GM21619 (cell line): ENCODE measurements around the gene ARAP1.

Experiments
- ATAC-seq: cut with Tn5 transposase; IDR thresholded peaks from one replicate; pipeline ENCODE4 v1.9.1; 2021; ENCODE audit not compliant: unreplicated experiment

Gene ARAP1

DNA sequence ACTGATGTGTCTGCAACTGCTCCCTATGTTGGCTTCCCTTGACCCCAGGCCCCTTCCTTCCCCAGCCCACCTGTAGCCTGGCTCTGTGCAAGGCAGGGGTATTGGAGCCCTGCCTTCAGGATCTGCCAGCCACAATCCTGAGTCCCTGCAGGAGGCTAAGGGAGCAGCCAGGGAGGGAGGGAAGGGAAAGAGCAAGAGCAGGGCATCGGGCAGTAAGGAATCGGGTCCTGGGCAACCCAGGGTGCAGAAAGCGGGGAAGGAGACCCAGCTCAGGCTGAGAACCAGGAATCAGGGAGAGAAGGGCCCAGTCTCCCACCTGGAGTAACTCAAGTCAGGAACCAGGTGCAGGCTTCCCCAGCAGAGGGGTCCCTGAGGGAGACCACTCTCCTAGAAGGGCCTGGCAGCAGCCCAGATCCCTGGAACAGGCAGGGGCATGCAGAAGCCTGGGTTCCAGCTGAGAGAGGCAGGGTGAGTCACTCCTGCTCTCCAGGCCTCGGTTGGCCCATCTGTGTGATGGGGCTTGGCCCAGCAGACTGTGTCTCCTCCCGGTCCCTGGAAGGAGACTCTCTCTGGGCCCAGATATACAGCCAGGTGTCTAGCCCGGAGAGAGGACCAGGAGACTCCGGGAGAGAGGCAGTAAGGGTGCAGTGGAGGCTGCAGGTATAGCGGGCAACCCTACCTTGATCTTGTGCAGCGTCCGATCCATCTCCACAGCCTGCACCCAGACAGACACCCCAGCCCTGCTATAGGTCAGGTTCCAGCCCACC is 28.3 kb upstream of the ARAP1 start:
- ATAC-seq: no peak

- ATAC-seq: no peak
Measured at GRCh38 chr11:72779495-72780128, 27.4 kb upstream of the ARAP1 start.

- no peak for ATAC-seq
Measured at GRCh38 chr11:72778535-72779494, 26.6 kb upstream of the ARAP1 start.

GRCh38 chr11:72777755-72778278 is 25.6 kb upstream of the ARAP1 start:
- no peak for ATAC-seq

DNA sequence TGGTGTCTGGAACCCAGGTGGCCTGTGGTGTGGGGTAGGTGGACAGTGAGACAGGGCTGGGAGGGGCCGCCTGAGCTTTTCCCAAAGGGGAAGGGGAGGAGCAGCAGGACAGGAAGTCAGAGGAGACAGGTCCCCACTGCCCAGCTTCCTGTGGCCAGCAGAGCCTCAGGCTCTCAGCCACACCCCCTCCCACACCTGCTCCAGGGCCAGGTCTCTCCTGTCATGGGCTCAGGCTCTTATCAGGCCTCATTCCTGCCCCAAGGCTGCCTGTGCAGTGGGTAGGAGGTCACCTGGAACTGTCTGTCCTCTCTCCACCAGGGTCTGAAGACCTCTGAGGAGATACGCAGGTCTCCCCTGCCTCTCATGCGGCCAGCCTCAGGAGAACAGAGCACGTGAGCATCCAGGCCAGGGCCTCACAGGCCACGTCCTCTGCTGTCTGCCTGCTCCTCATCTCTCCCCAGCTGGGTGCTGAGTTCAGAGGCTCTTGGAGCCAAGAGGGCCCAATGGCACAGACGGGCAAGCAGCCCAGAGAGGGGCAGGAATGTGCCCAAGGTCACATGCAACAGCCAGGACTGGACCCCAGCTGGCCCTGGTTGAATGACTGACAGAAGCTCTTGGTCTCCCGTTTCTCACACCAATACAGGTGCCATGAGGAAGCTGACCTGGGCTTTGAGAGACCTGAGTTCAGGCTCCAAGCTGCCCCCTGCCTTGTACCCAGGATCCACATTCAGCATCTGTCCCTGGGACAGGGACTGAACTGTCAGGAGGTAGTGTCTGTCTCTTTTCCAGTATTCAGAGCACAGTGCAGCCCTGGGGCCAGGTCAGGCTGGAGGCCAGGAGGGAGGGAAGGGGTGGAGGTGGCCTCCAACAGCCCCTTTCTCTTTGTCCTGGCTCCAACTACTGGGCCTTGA is 24.9 kb upstream of the ARAP1 start:
- no peak for ATAC-seq

DNA sequence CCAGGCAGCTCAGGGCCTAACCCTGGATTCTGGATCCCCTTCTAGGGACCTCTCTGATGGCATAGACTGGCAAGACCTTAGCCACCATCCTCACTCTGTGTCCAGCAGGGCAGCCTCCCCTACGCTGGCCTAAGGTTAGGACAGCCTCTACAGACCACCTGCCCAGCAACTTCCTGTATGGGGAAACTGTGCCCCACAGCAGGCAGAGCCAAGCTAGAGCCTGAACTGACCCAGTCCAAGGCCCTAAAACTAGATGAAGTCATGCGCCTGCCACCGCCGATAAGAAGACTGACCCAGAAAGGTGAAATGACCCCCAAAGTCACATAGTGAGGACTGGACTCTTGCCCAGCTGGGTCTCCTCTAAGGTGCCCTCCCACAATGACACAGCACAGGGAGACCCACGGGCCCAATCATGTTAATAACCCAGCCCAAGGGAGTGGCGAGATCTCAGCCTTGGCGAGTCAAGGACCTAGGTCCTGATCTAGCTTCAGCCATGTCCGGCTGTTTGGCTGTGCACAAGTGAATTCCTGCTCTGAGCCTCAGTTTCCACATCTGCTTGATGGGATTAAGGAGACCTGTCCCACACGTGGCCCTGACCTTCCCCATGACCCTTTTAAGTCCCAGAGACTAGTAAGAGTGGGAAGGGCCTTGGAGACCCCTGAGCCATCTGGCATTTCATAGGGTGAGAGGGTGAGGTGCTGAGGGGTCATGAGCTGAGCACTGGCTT is 24.1 kb upstream of the ARAP1 start:
- ATAC-seq: no peak

DNA sequence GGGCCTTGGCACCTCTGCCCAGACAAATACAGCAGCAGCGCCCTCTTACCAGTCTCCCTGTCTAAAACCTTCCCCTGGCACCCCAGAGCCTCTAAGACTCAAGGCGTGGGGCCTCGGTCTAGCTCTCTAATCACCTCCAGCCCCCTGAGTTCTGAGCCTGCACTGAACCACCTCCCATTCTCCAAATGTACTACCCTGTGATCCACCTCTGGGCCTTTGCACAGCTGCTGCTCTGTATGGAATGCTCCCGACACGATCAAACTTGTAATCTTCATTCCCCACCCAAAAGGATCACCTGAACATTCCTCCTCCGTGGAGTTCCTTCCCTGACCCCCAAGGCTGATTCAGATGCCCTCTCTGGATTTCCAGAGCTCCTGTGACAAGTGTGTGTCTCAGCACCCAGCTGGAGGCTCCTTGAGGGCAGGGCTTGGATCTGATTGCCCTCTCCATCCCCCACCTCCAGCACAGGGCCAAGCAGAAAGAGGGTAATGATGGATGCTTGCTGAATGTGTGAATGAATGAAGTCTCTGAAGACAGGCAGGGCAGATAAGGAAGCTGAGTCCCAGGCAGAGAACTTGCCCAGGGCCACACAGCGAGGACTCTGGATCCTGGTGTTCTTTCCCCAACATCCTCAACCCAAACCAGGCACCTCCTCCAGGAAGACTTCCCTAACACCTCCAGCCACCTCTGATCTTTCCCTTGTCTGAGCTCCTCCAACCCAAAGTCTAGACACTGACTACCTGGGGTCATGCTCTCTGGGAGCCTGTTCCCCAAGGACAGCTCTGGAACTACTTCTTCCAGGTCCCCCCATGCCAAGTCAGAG is 23.3 kb upstream of the ARAP1 start:
- no peak for ATAC-seq

- ATAC-seq: no peak
Measured at GRCh38 chr11:72774499-72774898, 22.3 kb upstream of the ARAP1 start.

DNA sequence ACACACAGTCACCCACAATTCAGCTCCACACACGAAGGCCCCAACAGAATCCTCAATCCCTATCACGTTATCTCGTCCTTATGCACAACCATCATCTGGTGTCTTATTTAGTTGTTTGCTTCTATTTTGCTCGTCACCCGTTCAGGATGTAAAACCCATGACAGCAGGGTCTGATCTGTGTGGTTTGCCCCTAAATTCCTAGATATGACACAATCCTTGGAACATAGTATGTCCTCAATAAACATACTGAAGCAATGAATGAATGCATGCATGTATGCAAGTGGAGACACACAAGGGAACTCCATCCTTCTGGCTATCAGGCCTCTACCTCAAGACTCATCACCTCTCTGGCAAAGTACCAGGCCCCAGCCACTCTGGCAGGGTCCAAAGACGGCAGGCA is 21.5 kb upstream of the ARAP1 start:
- no peak for ATAC-seq

- ATAC-seq: no peak
Measured at GRCh38 chr11:72773291-72773690, 21.1 kb upstream of the ARAP1 start.

GRCh38 chr11:72772059-72772458 is 19.9 kb upstream of the ARAP1 start:
- ATAC-seq: no peak

- no peak for ATAC-seq
Measured at GRCh38 chr11:72771507-72771906, 19.3 kb upstream of the ARAP1 start.

GRCh38 chr11:72770799-72771198 is 18.6 kb upstream of the ARAP1 start:
- ATAC-seq: no peak

DNA sequence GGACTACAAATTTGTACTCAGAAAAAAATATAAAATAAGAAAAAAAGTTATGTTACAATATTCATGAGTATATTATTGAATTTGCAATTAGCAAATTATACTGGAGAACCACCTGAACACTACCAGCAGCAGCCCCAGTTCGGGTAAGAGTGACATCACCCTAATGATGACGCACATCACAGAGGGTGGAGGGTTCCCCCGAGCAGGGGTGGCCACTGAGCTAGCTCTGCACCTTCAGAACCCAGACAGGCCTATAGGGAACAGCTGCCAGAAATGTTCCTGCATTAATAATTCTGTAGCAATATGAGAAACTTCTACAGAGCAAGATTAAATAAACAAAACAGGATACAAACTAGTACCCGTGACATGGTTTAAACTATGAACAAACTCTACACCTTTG is 17.5 kb upstream of the ARAP1 start:
- no peak for ATAC-seq

DNA sequence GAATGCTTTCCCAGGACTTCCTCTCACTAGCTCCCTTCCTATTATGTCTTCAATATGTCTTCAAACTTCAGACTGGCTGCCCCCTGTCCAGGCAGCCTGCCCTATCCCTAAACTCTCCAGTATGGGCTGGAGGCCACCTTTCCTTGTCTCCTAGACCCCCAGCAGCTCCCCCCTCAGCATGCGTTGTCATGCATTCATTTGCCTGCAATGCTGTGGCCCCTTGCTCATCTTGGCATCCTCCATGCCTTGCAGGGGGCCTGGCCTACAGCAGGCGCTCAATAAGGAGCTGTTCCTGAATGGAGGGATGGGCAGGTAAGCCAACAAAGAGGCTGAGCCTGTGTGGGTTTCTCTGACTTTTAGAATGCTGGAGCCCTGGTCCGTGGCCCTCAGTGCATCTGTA is 16.4 kb upstream of the ARAP1 start:
- ATAC-seq: no peak

DNA sequence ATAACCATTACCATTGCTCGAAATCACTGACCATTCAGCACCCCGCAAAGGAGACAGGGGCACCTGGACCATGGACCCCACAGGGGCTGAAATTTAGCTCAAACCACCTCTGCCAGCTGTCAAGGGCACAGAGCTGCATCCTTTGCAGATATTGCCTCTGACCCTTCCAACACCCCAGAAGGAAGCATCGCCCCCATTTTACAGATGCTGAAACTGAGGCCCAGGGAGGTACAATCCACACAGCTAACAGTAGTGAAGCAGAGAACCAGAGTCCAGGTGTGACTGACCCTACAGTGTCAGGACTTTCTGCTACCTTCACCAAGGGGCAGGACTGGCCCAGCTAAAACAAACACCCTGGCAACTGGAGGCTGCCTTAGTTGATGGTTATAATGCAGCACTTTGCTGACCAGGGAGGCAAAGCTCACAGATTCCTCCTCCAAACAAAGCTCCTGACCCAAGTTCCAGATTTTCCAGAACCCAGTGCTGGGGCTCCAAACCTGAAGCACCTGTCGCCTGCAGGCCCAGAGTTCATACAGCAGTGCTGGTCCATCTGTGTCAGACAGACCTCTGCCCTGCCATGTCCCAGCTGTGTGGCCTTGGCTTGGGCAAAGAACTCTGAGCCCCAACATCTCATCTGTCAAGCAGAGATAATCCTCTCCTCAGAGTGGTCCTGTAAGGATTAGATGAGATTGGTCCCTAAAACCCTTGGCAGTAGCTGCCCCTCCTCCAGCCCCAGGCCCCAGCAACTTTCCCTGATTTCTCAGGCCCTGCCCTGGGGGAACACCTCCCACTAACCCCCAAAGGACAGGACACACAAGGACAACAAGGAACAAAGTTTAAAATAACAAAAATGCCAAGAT is 15.2 kb upstream of the ARAP1 start:
- no peak for ATAC-seq

DNA sequence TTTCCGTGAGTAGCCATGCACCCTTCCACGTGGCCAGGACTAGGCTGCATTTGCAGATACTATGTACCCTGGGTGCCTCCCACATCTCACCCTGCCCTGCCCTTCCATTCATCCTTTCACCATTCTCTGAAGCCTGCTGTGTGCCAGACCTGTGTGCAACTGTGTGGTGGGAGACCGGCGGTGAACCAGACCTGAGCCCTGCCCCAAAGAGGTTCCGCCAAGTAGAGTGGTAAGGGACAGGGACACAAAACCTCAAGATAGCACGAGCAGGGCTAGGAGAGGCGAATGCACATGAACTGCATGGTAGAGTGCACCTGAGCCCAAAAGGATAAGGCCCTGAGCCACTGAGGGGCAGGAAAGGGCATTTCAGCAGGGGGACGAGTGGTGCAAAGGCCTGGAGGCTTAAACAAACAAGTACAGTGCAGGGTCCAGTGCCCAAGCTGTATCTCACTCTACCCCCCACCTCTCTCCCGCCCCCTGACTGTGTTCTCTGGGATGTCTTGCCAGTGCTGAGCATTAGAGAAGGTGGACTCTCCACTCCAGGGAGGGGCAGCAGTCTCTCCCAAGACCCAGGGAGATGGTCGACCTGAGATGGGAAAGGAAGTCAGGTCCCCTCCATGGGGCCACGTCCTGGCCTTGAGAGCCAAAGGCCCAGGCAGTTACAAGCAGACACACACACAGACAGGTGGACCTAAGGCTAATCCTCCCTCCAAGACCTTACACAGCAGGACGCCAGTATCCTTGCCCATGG is 14.1 kb upstream of the ARAP1 start:
- ATAC-seq: no peak
